Osteoblast (primary cell): Measurements from ENCODE around the gene RNGTT. TPM values are rescaled to one million over a fixed set of nuclear protein-coding genes. Genes with fewer than 3 reads are reported as not detected.

Source experiments
- DNase-seq: peaks from one replicate; pipeline ENCODE4 v3.0.0; 2011; ENCODE audit warnings: low spot score, mixed read lengths; ENCODE audit not compliant: insufficient read length; ENCODE audit errors: missing footprints
- H2AFZ ChIP-seq: 2 replicates; pipeline ENCODE4 v1.6.0; 2011; ENCODE audit warnings: mild to moderate bottlenecking, low read length
- H3K27ac ChIP-seq: 2 replicates; pipeline ENCODE4 v1.5.1; 2011; ENCODE audit warnings: mild to moderate bottlenecking, low read depth, low read length, moderate library complexity
- H3K27me3 ChIP-seq: 2 replicates; pipeline ENCODE4 v1.6.0; 2012; ENCODE audit warnings: mild to moderate bottlenecking, control low read depth, inconsistent platforms, low read length, moderate library complexity; ENCODE audit not compliant: insufficient read depth
- H3K36me3 ChIP-seq: 2 replicates; pipeline ENCODE4 v1.5.1; 2011; ENCODE audit warnings: mild to moderate bottlenecking, low read length, control low read depth, moderate library complexity; ENCODE audit not compliant: insufficient read depth
- H3K4me1 ChIP-seq: 2 replicates; pipeline ENCODE4 v1.5.1; 2011; ENCODE audit warnings: mild to moderate bottlenecking, low read length, control low read depth, moderate library complexity; ENCODE audit not compliant: insufficient read depth
- H3K4me2 ChIP-seq: 2 replicates; pipeline ENCODE4 v1.6.0; 2011; ENCODE audit warnings: mild to moderate bottlenecking, low read length; ENCODE audit not compliant: insufficient read depth
- H3K4me3 ChIP-seq: fragments of 200-600 bp; sonication (generic); 3 replicates; pipeline ENCODE4 v1.5.1; 2012; ENCODE audit warnings: mild to moderate bottlenecking, low read length, inconsistent platforms; ENCODE audit not compliant: insufficient read depth
- H3K79me2 ChIP-seq: 2 replicates; pipeline ENCODE4 v1.6.0; 2012; ENCODE audit warnings: mild to moderate bottlenecking, low read length, control low read depth, inconsistent platforms; ENCODE audit not compliant: insufficient read depth
- H3K9me3 ChIP-seq: 2 replicates; pipeline ENCODE4 v1.5.1; 2011; ENCODE audit warnings: low read depth, low read length, control low read depth
- H4K20me1 ChIP-seq: 2 replicates; pipeline ENCODE4 v1.6.0; 2012; ENCODE audit warnings: mild to moderate bottlenecking, low read length, control low read depth; ENCODE audit not compliant: insufficient read depth
- total RNA-seq: library from RNA; depleted of rRNA; stranded (reverse); fragments of >200 nt; gene quantifications from 2 replicates; pipeline ENCODE4 v1.2.3, GENCODE V29; 2012
- TF ChIP-seq, protein P1 (sequence below): IDR thresholded peaks from 2 replicates; pipeline ENCODE4 v1.5.1; 2011; ENCODE audit warnings: mild to moderate bottlenecking, low read depth, low read length, moderate library complexity; ENCODE audit errors: extremely low read depth

RNGTT gene
- total RNA-seq, 1 donor, result 19.2 TPM

DNA sequence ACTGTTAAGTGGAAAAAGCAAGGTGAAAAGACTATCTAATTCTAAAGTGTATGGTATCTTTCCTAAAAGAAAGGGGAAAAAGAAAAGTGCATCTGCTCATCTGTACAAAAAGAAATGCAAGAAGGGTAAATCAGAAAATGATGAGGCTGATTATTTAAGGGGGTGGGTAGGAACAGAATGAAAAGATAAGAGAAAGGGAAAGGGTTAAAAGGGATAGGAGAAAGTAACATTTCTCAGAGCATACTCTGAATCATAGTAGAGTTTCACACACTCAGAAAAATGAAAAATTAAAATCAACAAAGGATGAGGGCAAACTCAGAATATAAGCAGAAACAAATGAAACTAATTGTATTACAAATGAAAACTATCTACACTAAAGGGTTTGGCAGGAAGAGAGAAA, 79.1 kb downstream of the RNGTT start:
- TF ChIP-seq, protein P1, sequence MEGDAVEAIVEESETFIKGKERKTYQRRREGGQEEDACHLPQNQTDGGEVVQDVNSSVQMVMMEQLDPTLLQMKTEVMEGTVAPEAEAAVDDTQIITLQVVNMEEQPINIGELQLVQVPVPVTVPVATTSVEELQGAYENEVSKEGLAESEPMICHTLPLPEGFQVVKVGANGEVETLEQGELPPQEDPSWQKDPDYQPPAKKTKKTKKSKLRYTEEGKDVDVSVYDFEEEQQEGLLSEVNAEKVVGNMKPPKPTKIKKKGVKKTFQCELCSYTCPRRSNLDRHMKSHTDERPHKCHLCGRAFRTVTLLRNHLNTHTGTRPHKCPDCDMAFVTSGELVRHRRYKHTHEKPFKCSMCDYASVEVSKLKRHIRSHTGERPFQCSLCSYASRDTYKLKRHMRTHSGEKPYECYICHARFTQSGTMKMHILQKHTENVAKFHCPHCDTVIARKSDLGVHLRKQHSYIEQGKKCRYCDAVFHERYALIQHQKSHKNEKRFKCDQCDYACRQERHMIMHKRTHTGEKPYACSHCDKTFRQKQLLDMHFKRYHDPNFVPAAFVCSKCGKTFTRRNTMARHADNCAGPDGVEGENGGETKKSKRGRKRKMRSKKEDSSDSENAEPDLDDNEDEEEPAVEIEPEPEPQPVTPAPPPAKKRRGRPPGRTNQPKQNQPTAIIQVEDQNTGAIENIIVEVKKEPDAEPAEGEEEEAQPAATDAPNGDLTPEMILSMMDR, result no peak
- no peak overlapping the region for H3K4me3 ChIP-seq

DNA sequence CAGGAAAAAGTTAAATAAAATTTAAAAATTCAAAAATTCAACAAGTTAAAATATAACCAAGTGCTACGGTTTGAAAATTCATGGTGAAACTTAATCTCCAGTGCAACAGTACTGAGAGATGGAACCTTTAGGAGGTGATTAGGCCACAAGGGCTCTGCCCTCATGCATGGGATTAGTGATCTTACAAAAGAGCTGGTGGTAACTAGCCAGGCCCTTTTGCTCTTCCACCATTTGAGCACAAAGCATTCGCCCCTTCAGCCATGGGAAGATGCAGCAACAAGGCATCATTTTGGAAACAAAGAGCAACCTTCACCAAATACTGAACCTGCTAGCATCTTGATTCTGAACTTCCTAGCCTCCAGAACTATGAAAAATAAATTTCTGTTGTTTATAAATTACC, 80.9 kb downstream of the RNGTT start:
- Histone ChIP-seq H3K27ac (no peak overlapping the region), H3K4me2 (no peak overlapping the region), H3K4me1 (peaks cover 7% of the 10 kb centered on the region), H3K4me3 (no peak overlapping the region), H4K20me1 (no peaks in the 10 kb centered on the region), H3K79me2 (no peaks in the 10 kb centered on the region), H3K36me3 (no peaks in the 10 kb centered on the region), H3K27me3 (no peaks in the 10 kb centered on the region), H2AFZ (no peak overlapping the region), H3K9me3 (no peaks in the 10 kb centered on the region)
- TF ChIP-seq, protein P1, result no peak
- no peak for DNase-seq

More for the DNA sequence above, 79.1 kb downstream of the RNGTT start:
- Histone ChIP-seq H4K20me1 (no peaks in the 10 kb centered on the region), H3K79me2 (no peaks in the 10 kb centered on the region), H3K36me3 (no peaks in the 10 kb centered on the region), H2AFZ (no peak overlapping the region), H3K4me2 (no peak overlapping the region), H3K4me1 (peaks cover 7% of the 10 kb centered on the region), H3K27ac (no peak overlapping the region), H3K27me3 (no peaks in the 10 kb centered on the region), H3K9me3 (no peaks in the 10 kb centered on the region)
- DNase-seq, result no peak

DNA sequence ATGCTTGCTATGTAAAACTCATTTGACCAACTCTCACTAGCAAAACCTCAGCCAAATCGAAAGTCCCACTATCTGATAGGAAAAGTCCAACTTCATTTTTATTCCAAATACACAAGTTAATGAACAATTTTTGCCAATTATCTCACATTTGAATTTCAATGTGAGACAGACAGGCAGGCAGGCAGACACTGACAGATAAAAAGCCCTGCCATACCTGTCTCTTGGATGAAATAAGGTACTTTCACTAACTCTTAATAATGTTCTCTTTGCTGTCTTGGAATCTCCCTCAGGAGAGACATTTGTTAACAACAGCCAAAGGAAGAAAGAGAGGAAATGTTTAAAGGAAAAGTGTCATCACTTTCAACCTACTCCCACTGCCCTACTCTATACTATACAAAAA, 82.0 kb downstream of the RNGTT start:
- peak overlapping the region; percentile 46 for H3K4me3 ChIP-seq
- no peak for DNase-seq
- H3K4me2 ChIP-seq, result peak overlapping the region; percentile 69
- peaks cover 7% of the 10 kb centered on the region for H3K4me1 ChIP-seq
- H3K27ac ChIP-seq, result no peak overlapping the region
- no peaks in the 10 kb centered on the region for H3K9me3 ChIP-seq
- no peaks in the 10 kb centered on the region for H3K27me3 ChIP-seq
- TF ChIP-seq, protein P1, result no peak
- H4K20me1 ChIP-seq, result no peaks in the 10 kb centered on the region
- H3K79me2 ChIP-seq, result no peaks in the 10 kb centered on the region
- peak overlapping the region; percentile 18 for H2AFZ ChIP-seq
- H3K36me3 ChIP-seq, result no peaks in the 10 kb centered on the region

DNA sequence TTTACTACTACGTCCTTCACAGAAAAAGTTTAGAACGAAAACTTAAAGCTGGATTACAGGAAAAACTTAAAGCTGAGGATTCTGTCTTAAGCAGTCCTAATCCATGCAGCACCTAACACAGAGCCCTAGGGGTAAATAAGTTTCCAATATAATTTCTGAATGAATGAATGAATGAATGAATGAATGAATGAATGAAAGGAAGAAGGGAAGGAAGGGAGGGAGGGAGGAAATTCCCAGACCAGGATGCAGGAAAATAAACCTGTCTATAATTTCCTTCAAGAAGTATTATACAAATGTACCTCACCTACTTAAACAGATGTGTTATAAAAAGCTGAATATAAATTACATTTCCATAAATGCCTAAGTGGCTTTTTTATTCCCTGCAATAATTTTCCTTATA, 83.4 kb downstream of the RNGTT start:
- no peak overlapping the region for H3K4me3 ChIP-seq
- no peaks in the 10 kb centered on the region for H3K36me3 ChIP-seq
- H3K27me3 ChIP-seq, result no peaks in the 10 kb centered on the region
- no peak overlapping the region for H3K27ac ChIP-seq
- no peak for DNase-seq
- H2AFZ ChIP-seq, result no peak overlapping the region
- H3K4me1 ChIP-seq, result peaks cover 7% of the 10 kb centered on the region
- H3K79me2 ChIP-seq, result no peaks in the 10 kb centered on the region
- TF ChIP-seq, protein P1, result no peak
- H4K20me1 ChIP-seq, result no peaks in the 10 kb centered on the region
- H3K4me2 ChIP-seq, result no peak overlapping the region
- no peaks in the 10 kb centered on the region for H3K9me3 ChIP-seq
